ENCODE results near the gene FAAP20.

The FAAP20 gene

GRCh38 chr1:2233997-2234761 lies 39.6 kb upstream of the FAAP20 start:
- peak overlapping the region; percentile 25 for H4K91ac ChIP-seq (ENCODE audit: low read length)
- H3K23ac ChIP-seq (ENCODE audit: low read length in 2 of 2): peak overlapping the region in 1 of 2 experiments; percentile 38
- H2BK15ac ChIP-seq (ENCODE audit: low read depth, poor library complexity, severe bottlenecking): peak overlapping the region; percentile 61
- H2AFZ ChIP-seq (ENCODE audit: low read depth, low read length): no peak overlapping the region
- peak overlapping the region; percentile 45 for H4K8ac ChIP-seq (ENCODE audit: low read length)
- DNase-seq: peak; percentile 96
- peaks cover 0 to 46% of the 10 kb centered on the region in 2 experiments for H3K36me3 ChIP-seq (ENCODE audit: control insufficient read depth in 1 of 2, insufficient read depth in 2 of 2, low read depth in 1 of 2, low read length in 2 of 2)
- H2BK120ac ChIP-seq (ENCODE audit: low read depth, low read length): peak overlapping the region; percentile 51
- H2BK5ac ChIP-seq (ENCODE audit: low read depth, low read length, poor library complexity, severe bottlenecking): peak overlapping the region; percentile 63
- peak overlapping the region; percentile 55 to 79 for H3K18ac ChIP-seq (ENCODE audit: low read depth in 1 of 2, low read length in 2 of 2)
- peak overlapping the region in 1 of 2 experiments; percentile 78 for H3K14ac ChIP-seq (ENCODE audit: low read length in 2 of 2)
- peak overlapping the region; percentile 46 to 79 for H3K4ac ChIP-seq (ENCODE audit: low read depth in 1 of 2, low read length in 2 of 2)
- peak overlapping the region; percentile 63 for H3K27ac ChIP-seq (ENCODE audit: low read length, poor library complexity, severe bottlenecking)
- H2AK5ac ChIP-seq (ENCODE audit: low read length, severe bottlenecking): no peak overlapping the region
- H3K4me2 ChIP-seq (ENCODE audit: low read length, poor library complexity, severe bottlenecking): peak overlapping the region; percentile 65
- H3K79me1 ChIP-seq (replicated peaks; ENCODE audit: low read length, poor library complexity, severe bottlenecking): no peaks in the 10 kb centered on the region
- no peaks in the 10 kb centered on the region for H3K27me3 ChIP-seq (ENCODE audit: control insufficient read depth in 1 of 2, insufficient read depth in 1 of 2, low read length in 2 of 2)
- peak overlapping the region in 1 of 2 experiments; percentile 71 for H2BK12ac ChIP-seq (ENCODE audit: low read length in 2 of 2)
- H3K4me1 ChIP-seq (ENCODE audit: control insufficient read depth, insufficient read depth, low read depth, low read length): peaks cover 76% of the 10 kb centered on the region
- peak overlapping the region; percentile 12 to 92 for H3K4me3 ChIP-seq (ENCODE audit: insufficient read depth in 1 of 2, low read depth in 1 of 2, low read length in 2 of 2)
- H3K9ac ChIP-seq (ENCODE audit: low read length): peak overlapping the region; percentile 94
- no peaks in the 10 kb centered on the region for H3K9me3 ChIP-seq (ENCODE audit: control insufficient read depth, low read length)
- WGBS: 24% methylated on average over 26 of the region's 27 CpGs

DNA sequence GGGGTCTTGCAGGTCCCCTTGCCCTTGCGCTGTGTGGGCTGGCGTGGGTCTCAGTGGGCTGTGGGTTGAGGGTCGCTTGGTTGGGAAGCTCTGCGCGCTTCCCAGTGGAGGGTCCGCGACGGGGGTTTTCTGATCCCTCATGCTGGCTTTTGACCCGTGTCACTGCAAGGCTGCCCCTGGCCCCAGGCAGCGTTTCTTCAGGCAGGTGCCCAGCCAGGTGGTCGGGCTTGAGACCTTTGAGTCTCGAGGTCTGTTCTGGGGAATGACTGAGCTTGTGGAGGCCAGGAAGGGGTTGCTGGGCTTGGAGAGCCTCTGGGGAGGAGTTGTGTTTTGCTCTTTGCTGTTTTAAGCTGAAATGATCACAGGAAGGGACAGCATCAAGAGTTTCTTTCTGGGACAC lies 38.9 kb upstream of the FAAP20 start:
- no peak overlapping the region for H4K8ac ChIP-seq (ENCODE audit: low read length)
- no peak overlapping the region for H3K27ac ChIP-seq (ENCODE audit: low read length, poor library complexity, severe bottlenecking)
- peaks cover 0 to 42% of the 10 kb centered on the region in 2 experiments for H3K36me3 ChIP-seq (ENCODE audit: control insufficient read depth in 1 of 2, insufficient read depth in 2 of 2, low read depth in 1 of 2, low read length in 2 of 2)
- peak overlapping the region; percentile 65 for H3K4me2 ChIP-seq (ENCODE audit: low read length, poor library complexity, severe bottlenecking)
- H2BK120ac ChIP-seq (ENCODE audit: low read depth, low read length): no peak overlapping the region
- peak overlapping the region in 1 of 2 experiments; percentile 79 for H3K4ac ChIP-seq (ENCODE audit: low read depth in 1 of 2, low read length in 2 of 2)
- WGBS: 71% methylated on average over 12 of the region's 12 CpGs
- H2BK15ac ChIP-seq (ENCODE audit: low read depth, poor library complexity, severe bottlenecking): no peak overlapping the region
- no peaks in the 10 kb centered on the region for H3K9me3 ChIP-seq (ENCODE audit: control insufficient read depth, low read length)
- H3K4me3 ChIP-seq (ENCODE audit: insufficient read depth in 1 of 2, low read depth in 1 of 2, low read length in 2 of 2): peak overlapping the region in 1 of 2 experiments; percentile 92
- no peak overlapping the region for H2BK12ac ChIP-seq (ENCODE audit: low read length in 2 of 2)
- peak; percentile 31 for DNase-seq
- H3K9ac ChIP-seq (ENCODE audit: low read length): peak overlapping the region; percentile 94
- H4K91ac ChIP-seq (ENCODE audit: low read length): no peak overlapping the region
- peak overlapping the region in 1 of 2 experiments; percentile 3 for H3K23ac ChIP-seq (ENCODE audit: low read length in 2 of 2)
- H3K18ac ChIP-seq (ENCODE audit: low read depth in 1 of 2, low read length in 2 of 2): peak overlapping the region in 1 of 2 experiments; percentile 79
- no peaks in the 10 kb centered on the region for H3K27me3 ChIP-seq (ENCODE audit: control insufficient read depth in 1 of 2, insufficient read depth in 1 of 2, low read length in 2 of 2)
- peak overlapping the region in 1 of 2 experiments; percentile 53 for H3K14ac ChIP-seq (ENCODE audit: low read length in 2 of 2)
- H2AK5ac ChIP-seq (ENCODE audit: low read length, severe bottlenecking): no peak overlapping the region
- H3K4me1 ChIP-seq (ENCODE audit: control insufficient read depth, insufficient read depth, low read depth, low read length): peaks cover 71% of the 10 kb centered on the region
- H2BK5ac ChIP-seq (ENCODE audit: low read depth, low read length, poor library complexity, severe bottlenecking): no peak overlapping the region
- H3K79me1 ChIP-seq (replicated peaks; ENCODE audit: low read length, poor library complexity, severe bottlenecking): no peaks in the 10 kb centered on the region
- H2AFZ ChIP-seq (ENCODE audit: low read depth, low read length): no peak overlapping the region

DNA sequence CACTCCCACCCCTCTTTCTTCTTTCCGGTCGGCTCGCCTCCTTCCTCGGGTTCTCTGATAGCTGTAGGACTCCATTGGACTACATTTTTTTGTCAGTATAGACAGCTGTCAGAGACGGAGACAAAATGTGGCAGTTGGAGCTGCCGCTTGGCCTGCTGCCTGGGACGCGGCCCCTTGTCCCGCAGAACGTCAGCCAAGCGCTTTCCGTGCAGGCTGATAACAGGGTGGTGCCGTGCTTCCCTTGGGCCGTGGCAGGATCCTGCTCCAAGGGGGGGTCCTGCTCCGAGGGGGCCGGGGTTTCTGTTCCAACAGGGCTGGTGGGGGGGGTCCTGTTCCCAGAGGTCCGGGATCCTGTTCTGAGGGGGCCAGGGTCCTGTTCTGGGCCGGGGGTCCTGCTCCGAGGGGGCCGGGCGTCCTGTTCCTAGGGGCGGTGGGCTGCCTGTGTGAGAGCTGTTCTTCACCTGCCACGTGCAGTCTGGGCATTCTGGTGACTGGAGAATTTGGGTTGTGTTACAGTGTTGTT lies 38.4 kb upstream of the FAAP20 start:
- peak; percentile 10 for DNase-seq
- Histone ChIP-seq H3K27me3 (ENCODE audit: control insufficient read depth in 1 of 2, insufficient read depth in 1 of 2, low read length in 2 of 2) (no peaks in the 10 kb centered on the region), H2AK5ac (ENCODE audit: low read length, severe bottlenecking) (no peak overlapping the region), H3K36me3 (ENCODE audit: control insufficient read depth in 1 of 2, insufficient read depth in 2 of 2, low read depth in 1 of 2, low read length in 2 of 2) (peaks cover 0 to 37% of the 10 kb centered on the region in 2 experiments), H3K23ac (ENCODE audit: low read length in 2 of 2) (no peak overlapping the region), H3K9me3 (ENCODE audit: control insufficient read depth, low read length) (no peaks in the 10 kb centered on the region), H3K27ac (ENCODE audit: low read length, poor library complexity, severe bottlenecking) (no peak overlapping the region), H3K4ac (ENCODE audit: low read depth in 1 of 2, low read length in 2 of 2) (no peak overlapping the region), H2AFZ (ENCODE audit: low read depth, low read length) (no peak overlapping the region), H4K8ac (ENCODE audit: low read length) (no peak overlapping the region), H3K79me1 (replicated peaks; ENCODE audit: low read length, poor library complexity, severe bottlenecking) (no peaks in the 10 kb centered on the region), H2BK15ac (ENCODE audit: low read depth, poor library complexity, severe bottlenecking) (no peak overlapping the region), H2BK12ac (ENCODE audit: low read length in 2 of 2) (no peak overlapping the region), H3K9ac (ENCODE audit: low read length) (peak overlapping the region; percentile 94), H2BK120ac (ENCODE audit: low read depth, low read length) (no peak overlapping the region), H3K4me3 (ENCODE audit: insufficient read depth in 1 of 2, low read depth in 1 of 2, low read length in 2 of 2) (peak overlapping the region in 1 of 2 experiments; percentile 92), H3K14ac (ENCODE audit: low read length in 2 of 2) (no peak overlapping the region), H3K4me2 (ENCODE audit: low read length, poor library complexity, severe bottlenecking) (no peak overlapping the region), H3K18ac (ENCODE audit: low read depth in 1 of 2, low read length in 2 of 2) (no peak overlapping the region), H3K4me1 (ENCODE audit: control insufficient read depth, insufficient read depth, low read depth, low read length) (peaks cover 67% of the 10 kb centered on the region), H2BK5ac (ENCODE audit: low read depth, low read length, poor library complexity, severe bottlenecking) (no peak overlapping the region), H4K91ac (ENCODE audit: low read length) (no peak overlapping the region)
- 77% methylated on average over 23 of the region's 23 CpGs for WGBS

DNA sequence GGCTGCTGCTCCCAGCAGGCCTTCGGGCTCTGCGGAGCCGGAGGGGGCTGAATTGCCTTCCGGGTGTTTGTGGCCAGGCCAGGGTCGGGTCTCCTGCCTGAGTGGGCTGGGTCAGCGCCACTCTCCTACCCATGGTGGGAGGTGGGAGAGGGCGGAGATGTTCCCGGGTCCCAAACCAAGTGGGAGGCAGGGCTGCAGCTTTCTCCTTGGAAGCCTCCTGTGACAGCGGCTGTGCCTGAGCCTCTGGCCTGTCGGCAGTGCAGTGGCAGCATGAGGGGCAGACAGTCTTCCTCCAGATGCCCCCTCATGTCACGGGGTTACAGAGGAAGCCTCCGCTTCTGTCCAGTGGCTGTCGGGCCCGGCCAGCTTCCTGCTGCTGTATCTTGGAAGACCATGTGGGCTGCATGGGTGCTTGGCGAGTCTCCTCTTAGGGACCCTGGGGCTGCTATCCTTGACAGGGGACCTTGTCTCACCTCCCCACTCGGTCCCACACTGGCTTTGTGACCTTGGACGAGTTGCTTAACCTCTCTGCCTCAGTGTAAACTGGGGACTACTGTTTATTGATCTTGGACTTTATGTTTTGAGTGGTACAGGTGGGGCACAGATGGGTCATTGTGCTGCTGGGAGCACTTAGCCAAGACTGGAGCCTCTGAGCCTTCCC lies 37.8 kb upstream of the FAAP20 start:
- H3K4me1 ChIP-seq (ENCODE audit: control insufficient read depth, insufficient read depth, low read depth, low read length): peaks cover 61% of the 10 kb centered on the region

More for the DNA sequence above, 37.8 kb upstream of the FAAP20 start:
- peaks cover 0 to 33% of the 10 kb centered on the region in 2 experiments for H3K36me3 ChIP-seq (ENCODE audit: control insufficient read depth in 1 of 2, insufficient read depth in 2 of 2, low read depth in 1 of 2, low read length in 2 of 2)
- no peak for DNase-seq
- no peaks in the 10 kb centered on the region for H3K9me3 ChIP-seq (ENCODE audit: control insufficient read depth, low read length)
- peak overlapping the region; percentile 22 for H2BK120ac ChIP-seq (ENCODE audit: low read depth, low read length)
- peak overlapping the region; percentile 94 for H3K9ac ChIP-seq (ENCODE audit: low read length)
- no peak overlapping the region for H2BK15ac ChIP-seq (ENCODE audit: low read depth, poor library complexity, severe bottlenecking)
- peak overlapping the region; percentile 25 for H4K91ac ChIP-seq (ENCODE audit: low read length)
- H3K4ac ChIP-seq (ENCODE audit: low read depth in 1 of 2, low read length in 2 of 2): no peak overlapping the region
- H3K18ac ChIP-seq (ENCODE audit: low read depth in 1 of 2, low read length in 2 of 2): peak overlapping the region; percentile 48 to 63
- no peak overlapping the region for H2AFZ ChIP-seq (ENCODE audit: low read depth, low read length)
- no peaks in the 10 kb centered on the region for H3K27me3 ChIP-seq (ENCODE audit: control insufficient read depth in 1 of 2, insufficient read depth in 1 of 2, low read length in 2 of 2)
- peak overlapping the region; percentile 40 to 92 for H3K4me3 ChIP-seq (ENCODE audit: insufficient read depth in 1 of 2, low read depth in 1 of 2, low read length in 2 of 2)
- peak overlapping the region; percentile 52 for H3K27ac ChIP-seq (ENCODE audit: low read length, poor library complexity, severe bottlenecking)
- H2AK5ac ChIP-seq (ENCODE audit: low read length, severe bottlenecking): peak overlapping the region; percentile 15
- peak overlapping the region in 1 of 2 experiments; percentile 48 for H3K23ac ChIP-seq (ENCODE audit: low read length in 2 of 2)
- 79% methylated on average over 17 of the region's 17 CpGs for WGBS
- H3K79me1 ChIP-seq (replicated peaks; ENCODE audit: low read length, poor library complexity, severe bottlenecking): no peaks in the 10 kb centered on the region
- no peak overlapping the region for H4K8ac ChIP-seq (ENCODE audit: low read length)
- peak overlapping the region in 1 of 2 experiments; percentile 63 for H3K14ac ChIP-seq (ENCODE audit: low read length in 2 of 2)
- H2BK12ac ChIP-seq (ENCODE audit: low read length in 2 of 2): no peak overlapping the region
- H3K4me2 ChIP-seq (ENCODE audit: low read length, poor library complexity, severe bottlenecking): peak overlapping the region; percentile 92
- no peak overlapping the region for H2BK5ac ChIP-seq (ENCODE audit: low read depth, low read length, poor library complexity, severe bottlenecking)

Measured in mesenchymal stem cell (in vitro differentiated cells and primary cell).